Stimulated activated CD4-positive, alpha-beta T cell treated with anti-CD3 and anti-CD28 coated beads, Interleukin-12 subunit alpha, Interleukin-12 subunit beta, amount 100 ng/mL, for 24 hours (primary cell): ENCODE measurements around the gene CELA2A.
"Not testable (repeated sequence)": the region's sequence is repeated elsewhere in the genome, so short reads cannot be mapped to it uniquely, and the experiment has no call there.

Experiments
- DNase-seq, 2 experiments: peaks; one replicate each; pipeline ENCODE4 v3.0.0-alpha.2; 2020; ENCODE audit warnings: low read depth in 2 of 2

Gene CELA2A

GRCh38 chr1:15444468-15445389 lies 11.8 kb upstream of the CELA2A start:
- no peak for DNase-seq

GRCh38 chr1:15445390-15446122 lies 11.0 kb upstream of the CELA2A start:
- no peak for DNase-seq

GRCh38 chr1:15446212-15446611 lies 10.3 kb upstream of the CELA2A start:
- DNase-seq, result no peak

DNA sequence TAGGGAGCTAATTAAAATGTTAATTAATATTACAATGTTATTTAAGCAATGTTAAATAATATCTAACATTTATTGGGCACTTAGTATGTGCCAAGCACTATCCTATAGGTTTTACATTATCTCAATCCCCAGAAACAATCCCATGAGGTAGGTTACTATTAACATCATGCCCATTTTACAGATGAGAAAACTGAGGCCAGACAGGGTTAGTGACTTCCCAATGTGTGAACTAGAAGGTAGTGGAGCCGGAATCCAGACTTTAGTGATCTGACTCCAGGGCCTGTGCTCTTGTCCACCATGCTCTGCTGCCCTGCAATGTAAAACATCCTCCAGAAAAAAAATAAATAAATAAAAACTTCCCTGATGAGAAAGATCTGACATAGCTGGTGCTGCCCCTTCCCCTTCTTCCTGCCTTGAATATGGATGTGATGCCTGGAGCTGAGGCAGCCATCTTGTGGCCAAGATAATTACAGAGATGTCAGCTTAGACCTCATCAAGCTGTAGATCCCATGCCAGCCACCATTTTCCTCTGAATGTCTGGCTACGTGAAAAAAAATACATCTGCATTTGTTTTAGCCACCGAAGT lies 7.6 kb upstream of the CELA2A start:
- DNase-seq, result no peak

DNA sequence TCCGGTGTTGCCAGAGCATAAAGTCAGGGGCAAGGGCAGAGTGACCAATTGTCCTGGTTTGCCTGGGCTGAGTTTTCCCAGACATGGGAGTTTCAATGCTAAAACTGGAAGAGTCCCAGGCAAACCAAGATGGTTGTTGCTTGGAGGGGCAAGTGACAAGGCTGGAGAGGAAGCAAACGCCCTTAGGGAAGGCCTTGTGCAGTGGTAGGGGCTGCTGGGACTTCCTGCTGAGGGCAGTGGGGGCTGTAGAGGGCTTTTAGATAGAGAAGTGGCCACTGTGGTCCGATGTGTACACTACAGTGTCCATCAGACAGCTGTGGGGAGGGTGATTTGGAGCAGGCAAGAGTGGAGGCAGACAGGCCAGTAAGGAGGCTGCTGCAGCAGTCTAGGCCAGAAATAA lies 7.0 kb upstream of the CELA2A start:
- no peak for DNase-seq

- no peak for DNase-seq
These were observed 5.4 kb upstream of the CELA2A start for GRCh38 chr1:15451014-15451722.

DNA sequence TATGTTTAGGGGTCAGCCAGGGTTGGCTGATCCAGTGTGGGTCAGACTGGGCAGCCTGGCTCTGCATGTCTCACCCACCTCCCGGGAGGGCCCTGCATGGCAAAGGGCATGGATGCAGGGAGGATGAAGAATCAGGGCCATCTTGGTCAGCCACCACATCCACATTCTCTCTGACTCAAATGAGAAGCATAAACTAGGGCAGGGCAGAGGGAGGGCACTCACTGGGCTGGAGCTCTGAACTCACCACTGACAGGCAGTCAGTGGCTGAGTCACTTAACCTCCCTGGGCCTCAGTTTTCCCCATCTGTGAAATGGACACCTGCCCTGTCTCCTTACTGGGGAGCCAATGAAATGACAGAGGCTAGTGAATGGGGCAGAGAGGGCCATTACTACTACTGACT lies 4.3 kb upstream of the CELA2A start:
- no peak for DNase-seq

DNA sequence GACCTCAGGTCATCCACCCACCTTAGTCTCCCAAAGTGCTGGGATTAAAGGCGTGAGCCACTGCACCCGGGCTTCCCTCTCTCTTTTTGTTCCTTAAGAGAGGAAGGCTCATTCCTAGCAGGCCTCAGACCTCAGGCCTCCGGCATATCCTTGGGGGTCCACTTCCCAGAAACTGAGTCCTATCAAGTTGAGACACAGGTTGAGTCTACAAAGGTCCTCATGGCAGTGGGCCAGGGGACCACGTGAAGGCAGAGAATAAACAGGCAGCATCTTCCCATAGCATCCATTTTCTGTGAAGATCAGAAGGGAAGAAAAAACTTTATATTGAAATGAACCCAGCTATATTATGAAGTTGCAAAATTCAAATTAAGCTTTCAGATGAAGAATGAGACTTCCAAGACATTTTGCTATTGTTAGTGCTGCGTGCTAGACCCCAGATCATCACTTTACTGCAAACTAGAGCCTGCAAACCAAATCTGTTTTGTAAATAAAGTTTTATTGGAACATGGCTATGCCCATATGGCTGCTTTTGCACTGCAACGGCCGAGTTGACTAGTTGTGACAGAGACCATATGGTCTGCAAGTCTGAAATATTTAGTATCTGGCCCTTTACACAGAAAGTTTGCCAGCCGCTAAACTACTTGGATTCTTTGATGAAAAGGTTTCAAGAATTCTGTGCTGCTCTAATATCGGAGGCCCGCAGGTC lies 3.5 kb upstream of the CELA2A start:
- no peak for DNase-seq

DNA sequence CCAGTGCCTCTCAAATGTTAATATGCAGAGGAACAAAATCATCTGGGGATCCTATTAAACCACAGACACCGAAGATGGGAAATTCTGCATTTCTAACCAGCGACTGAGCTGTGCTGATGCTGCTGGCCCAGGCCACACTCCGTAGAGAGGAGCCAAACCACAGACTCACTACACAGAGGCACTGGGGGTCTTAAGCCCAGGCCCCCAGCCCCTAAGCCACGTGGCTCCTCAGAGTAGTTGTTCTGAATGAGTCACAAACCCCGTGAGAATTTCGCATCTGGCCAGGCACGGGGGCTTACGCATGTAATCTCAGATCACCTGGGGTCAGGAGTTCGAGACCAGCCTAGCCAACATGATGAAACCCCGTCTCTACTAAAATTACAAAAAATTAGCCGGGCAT lies 2.8 kb upstream of the CELA2A start:
- DNase-seq, result no peak

GRCh38 chr1:15454256-15454655 lies 2.3 kb upstream of the CELA2A start:
- DNase-seq, result no peak

- DNase-seq, result no peak
These were observed 1.0 kb upstream of the CELA2A start for GRCh38 chr1:15455522-15455921.

- no peak for DNase-seq
These were observed 1.1 kb downstream of the CELA2A start for GRCh38 chr1:15457585-15457984.

DNA sequence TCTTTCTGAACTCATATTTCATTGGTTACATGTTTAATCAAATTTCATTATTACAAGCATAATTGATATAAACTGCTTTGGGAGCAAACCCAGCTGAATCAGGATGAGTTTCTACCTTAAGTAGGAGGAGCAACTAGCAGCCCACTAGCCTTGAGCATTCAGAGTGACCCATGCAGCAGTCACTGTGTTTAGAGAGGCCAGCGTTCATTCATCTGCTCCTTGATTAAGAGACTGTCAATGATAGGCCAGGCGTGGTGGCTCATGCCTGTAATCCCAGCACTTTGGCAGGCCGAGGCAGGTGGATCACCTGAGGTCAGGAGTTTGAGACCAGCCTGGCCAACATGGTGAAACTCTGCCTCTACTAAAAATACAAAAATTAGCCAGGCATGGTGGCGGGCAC lies 1.9 kb downstream of the CELA2A start:
- not testable (repeated sequence) for DNase-seq

- DNase-seq, result no peak
These were observed 3.5 kb downstream of the CELA2A start for GRCh38 chr1:15459771-15460707.

DNA sequence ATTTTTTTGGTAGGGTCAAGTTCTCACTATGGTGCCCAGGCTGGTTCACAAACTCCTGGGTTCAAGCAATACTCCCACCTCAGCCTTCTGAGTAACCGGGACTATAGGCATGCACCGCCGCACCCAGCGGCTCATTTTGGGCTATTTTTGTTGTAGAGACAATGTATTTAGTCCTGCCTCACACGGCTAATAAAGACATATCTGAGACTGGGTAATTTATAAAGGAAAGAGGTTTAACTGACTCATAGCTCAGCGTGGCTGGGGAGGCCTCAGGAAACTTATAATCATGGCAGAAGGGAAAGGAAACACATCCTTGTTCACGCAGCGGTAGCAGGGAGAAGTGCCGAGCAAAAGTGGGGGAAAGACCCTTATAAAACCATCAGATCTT lies 4.2 kb downstream of the CELA2A start:
- DNase-seq, result no peak

GRCh38 chr1:15463064-15463800 lies 6.7 kb downstream of the CELA2A start:
- DNase-seq, result not testable (repeated sequence)

DNA sequence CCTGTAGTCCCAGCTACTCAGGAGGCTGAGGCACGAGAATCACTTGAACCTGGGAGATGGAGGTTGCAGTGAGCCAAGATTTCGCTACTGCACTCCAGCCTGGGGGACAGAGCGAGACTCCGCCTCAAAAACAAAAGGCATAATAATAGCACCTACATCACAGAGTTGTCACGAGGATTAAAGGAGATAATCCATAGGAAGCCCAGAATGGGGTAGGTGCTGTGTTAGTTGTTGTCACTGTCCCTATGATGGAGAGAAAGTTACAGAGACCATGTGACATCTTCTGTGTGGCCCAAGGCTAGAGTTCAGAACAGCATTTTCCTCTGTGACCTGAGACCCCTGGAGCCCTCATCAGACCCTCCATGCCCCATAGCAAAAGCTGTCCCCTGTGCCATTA lies 7.4 kb downstream of the CELA2A start:
- DNase-seq, result not testable (repeated sequence)

- DNase-seq, result no peak
These were observed 9.1 kb downstream of the CELA2A start for GRCh38 chr1:15465674-15466073.

GRCh38 chr1:15466955-15467625 lies 10.6 kb downstream of the CELA2A start:
- DNase-seq, result not testable (repeated sequence)
